Right renal pelvis (tissue), 4 donors: ENCODE results near the gene FFAR1. TPM values are rescaled to one million over a fixed set of nuclear protein-coding genes. Genes with fewer than 3 reads are reported as not detected.

ENCODE experiments used
- DNase-seq, 4 donors: peaks; one replicate each; pipeline ENCODE4 v3.0.0-alpha.2; 2013; ENCODE audit warnings: low read depth in 4 of 4, low spot score in 3 of 4, missing footprints in 1 of 4
- polyA plus RNA-seq, 4 donors: library from polyadenylated mRNA; unstranded; fragments of 120-200 nt; gene quantifications; one replicate each; pipeline ENCODE4 v1.2.1, GENCODE V29; 2013; ENCODE audit not compliant: insufficient read length in 4 of 4

The FFAR1 gene
- polyA plus RNA-seq, 4 donors, result 0.22 to 0.57 (median 0.33) TPM

GRCh38 chr19:35381926-35382325 is 34.2 kb downstream of the FFAR1 start:
- no peak for DNase-seq

GRCh38 chr19:35383536-35383935 is 35.8 kb downstream of the FFAR1 start:
- DNase-seq, result no peak

GRCh38 chr19:35388277-35389054 is 40.8 kb downstream of the FFAR1 start:
- no peak for DNase-seq

- DNase-seq, result no peak
Observed at GRCh38 chr19:35389192-35389861, 41.6 kb downstream of the FFAR1 start.

- DNase-seq, result no peak
Observed at GRCh38 chr19:35392742-35393715, 45.3 kb downstream of the FFAR1 start.

- no peak for DNase-seq
Observed at GRCh38 chr19:35395382-35396199, 47.9 kb downstream of the FFAR1 start.

- DNase-seq, result no peak
Observed at GRCh38 chr19:35396240-35396885, 48.7 kb downstream of the FFAR1 start.

- DNase-seq, result no peak
Observed at GRCh38 chr19:35397064-35397463, 49.4 kb downstream of the FFAR1 start.

Other genes with a start within 250 kb of the FFAR1 start
- 10 to 100 TPM; 10.2 to 37.3 (median 20.9) TPM for gene FXYD3, start 232.1 kb upstream of the FFAR1 start, polyA plus RNA-seq
- 1 to 10 TPM; 2.0 to 4.9 (median 3.2) TPM for gene LGI4, start 212.8 kb upstream of the FFAR1 start, polyA plus RNA-seq
- 10 to 100 TPM; 20.6 to 33.0 (median 23.7) TPM for gene FXYD1, start 209.1 kb upstream of the FFAR1 start, polyA plus RNA-seq
- 1 to 10 TPM in 3 of 4 donors, under 1 TPM in 1; 0.61 to 1.5 (median 1.2) TPM for gene FXYD7, start 204.6 kb upstream of the FFAR1 start, polyA plus RNA-seq
- 10 to 100 TPM; 17.6 to 39.1 (median 26.6) TPM for gene FXYD5, start 193.2 kb upstream of the FFAR1 start, polyA plus RNA-seq
- not detected for gene FAM187B, start 119.2 kb upstream of the FFAR1 start, polyA plus RNA-seq
- 10 to 100 TPM; 52.3 to 69.7 (median 52.8) TPM for gene LSR, start 98.9 kb upstream of the FFAR1 start, polyA plus RNA-seq
- 100 to 1,000 TPM; 149 to 179 (median 162) TPM for gene USF2, start 78.9 kb upstream of the FFAR1 start, polyA plus RNA-seq
- gene HAMP, start 65.4 kb upstream of the FFAR1 start, polyA plus RNA-seq, result under 1 TPM; 0.12 to 0.39 (median 0.18) TPM
- gene MAG, start 55.7 kb upstream of the FFAR1 start, polyA plus RNA-seq, result 10 to 100 TPM in 1 of 4 donors, 1 to 10 TPM in 3; 2.4 to 13.5 (median 2.8) TPM
- gene CD22, start 18.7 kb upstream of the FFAR1 start, polyA plus RNA-seq, result 10 to 100 TPM in 2 of 4 donors, 1 to 10 TPM in 2; 6.6 to 31.5 (median 9.0) TPM
- under 1 TPM in 3 of 4 donors, not detected in 1; 0.10 to 0.30 (median 0.25) TPM for gene FFAR3, start 10.6 kb downstream of the FFAR1 start, polyA plus RNA-seq
- not detected for gene GPR42, start 23.2 kb downstream of the FFAR1 start, polyA plus RNA-seq
- under 1 TPM; 0.21 to 0.37 (median 0.33) TPM for gene FFAR2, start 100.4 kb downstream of the FFAR1 start, polyA plus RNA-seq
- under 1 TPM; 0.44 to 0.87 (median 0.63) TPM for gene KRTDAP, start 142.6 kb downstream of the FFAR1 start, polyA plus RNA-seq
- gene DMKN, start 165.7 kb downstream of the FFAR1 start, polyA plus RNA-seq, result 10 to 100 TPM; 76.2 to 91.6 (median 82.7) TPM
- gene SBSN, start 180.4 kb downstream of the FFAR1 start, polyA plus RNA-seq, result under 1 TPM in 2 of 4 donors, not detected in 2; 0.04 to 0.14 TPM
- gene GAPDHS, start 185.6 kb downstream of the FFAR1 start, polyA plus RNA-seq, result not detected
- 100 to 1,000 TPM in 1 of 4 donors, 10 to 100 TPM in 3; 87.8 to 113 (median 90.9) TPM for gene TMEM147, start 197.7 kb downstream of the FFAR1 start, polyA plus RNA-seq
- gene ATP4A, start 215.8 kb downstream of the FFAR1 start, polyA plus RNA-seq, result under 1 TPM in 2 of 4 donors, not detected in 2; 0.05 to 0.10 TPM
- gene PMIS2, start 238.3 kb downstream of the FFAR1 start, polyA plus RNA-seq, result not detected